Large intestine (tissue), 3 donors: ENCODE measurements around the gene NCOA7. TPM values are rescaled to one million over a fixed set of nuclear protein-coding genes. Genes with fewer than 3 reads are reported as not detected.

Experiments
- DNase-seq, 2 donors: peaks; one replicate each; pipeline versions ENCODE4 v3.0.0 to v3.0.0-alpha.2; 2013
- H3K27ac ChIP-seq: one replicate; pipeline ENCODE4 v1.5.1; 2013; ENCODE audit warnings: low read length
- H3K27me3 ChIP-seq: 2 replicates; pipeline ENCODE4 v1.6.1; 2013; ENCODE audit warnings: low read length; ENCODE audit not compliant: control insufficient read depth, insufficient read depth
- H3K36me3 ChIP-seq: 2 replicates; pipeline ENCODE4 v1.6.1; 2013; ENCODE audit warnings: low read length; ENCODE audit not compliant: control insufficient read depth, insufficient read depth
- H3K4me1 ChIP-seq: one replicate; pipeline ENCODE4 v1.6.1; 2013; ENCODE audit warnings: low read length; ENCODE audit not compliant: control insufficient read depth, insufficient read depth
- H3K4me3 ChIP-seq: one replicate; pipeline ENCODE4 v1.5.1; 2013; ENCODE audit warnings: low read length
- H3K9me3 ChIP-seq: one replicate; pipeline ENCODE4 v1.6.1; 2013; ENCODE audit warnings: mild to moderate bottlenecking, low read depth, low read length, moderate library complexity; ENCODE audit not compliant: control insufficient read depth
- WGBS: methylation state at CpG from one replicate; pipeline ENCODE4 v1.1.5; 2013; ENCODE audit warnings: low lambda C conversion rate; ENCODE audit not compliant: insufficient coverage; 5-methylcytosine and 5-hydroxymethylcytosine counted together
- polyA plus RNA-seq: library from polyadenylated mRNA; unstranded; fragments of 120-200 nt; gene quantifications from one replicate; pipeline ENCODE4 v1.2.1, GENCODE V29; 2013

The NCOA7 gene
- polyA plus RNA-seq, 1 donor, result 78.7 TPM

DNA sequence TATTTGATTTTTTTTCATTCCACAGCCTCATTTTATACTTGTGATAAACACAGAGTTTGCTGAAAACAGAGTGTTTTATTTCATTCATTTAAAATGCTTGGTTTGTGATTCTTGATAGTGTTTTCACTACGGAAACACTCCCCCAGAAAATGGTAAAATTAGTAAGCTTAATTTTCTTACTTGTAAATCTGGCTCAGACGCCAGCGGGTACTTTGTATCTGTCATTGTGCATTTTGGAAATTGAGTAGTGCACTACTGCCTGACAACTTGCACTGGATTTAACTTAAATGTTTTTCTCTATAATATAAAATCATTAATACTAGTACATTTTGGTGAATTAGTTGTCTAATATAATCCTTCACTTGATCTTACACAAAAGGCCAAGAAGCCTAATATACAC is 128.9 kb downstream of the NCOA7 start:
- H3K36me3 ChIP-seq, result peaks cover 50% of the 10 kb centered on the region
- no CpG with 5 or more reads among the region's 3 CpGs for WGBS
- peak overlapping the region; percentile 90 for H3K27ac ChIP-seq
- no peak for DNase-seq
- peaks cover 20% of the 10 kb centered on the region for H3K4me1 ChIP-seq
- peak overlapping the region; percentile 31 for H3K4me3 ChIP-seq
- H3K27me3 ChIP-seq, result no peaks in the 10 kb centered on the region
- H3K9me3 ChIP-seq, result no peaks in the 10 kb centered on the region

DNA sequence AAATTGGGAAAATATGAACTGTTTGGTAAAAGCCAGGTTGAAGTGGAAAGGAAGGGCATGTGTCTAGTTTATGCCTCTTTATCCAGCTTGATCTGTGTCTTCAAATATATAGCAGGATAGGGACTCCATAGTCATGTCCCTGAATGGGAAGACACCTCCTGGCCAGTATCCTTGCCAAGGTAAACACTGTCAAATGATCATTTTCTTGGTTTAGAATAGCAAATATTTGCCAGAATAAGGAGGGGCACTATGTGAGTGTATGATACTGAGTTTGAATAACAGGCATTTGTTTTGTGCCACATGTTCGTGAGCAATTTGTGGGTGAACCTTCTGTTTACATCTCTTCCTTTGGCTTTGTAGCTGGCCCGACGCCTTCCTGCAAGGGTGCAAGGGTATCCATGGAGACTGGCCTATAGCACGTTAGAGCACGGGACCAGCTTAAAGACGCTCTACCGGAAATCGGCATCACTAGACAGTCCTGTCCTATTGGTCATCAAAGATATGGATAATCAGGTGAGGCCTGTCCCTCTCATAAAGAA is 131.6 kb downstream of the NCOA7 start:
- Histone ChIP-seq H3K9me3 (no peaks in the 10 kb centered on the region), H3K4me1 (peaks cover 20% of the 10 kb centered on the region), H3K36me3 (peaks cover 49% of the 10 kb centered on the region), H3K4me3 (no peak overlapping the region), H3K27ac (no peak overlapping the region), H3K27me3 (no peaks in the 10 kb centered on the region)
- WGBS, result no CpG with 5 or more reads among the region's 8 CpGs
- no peak for DNase-seq

DNA sequence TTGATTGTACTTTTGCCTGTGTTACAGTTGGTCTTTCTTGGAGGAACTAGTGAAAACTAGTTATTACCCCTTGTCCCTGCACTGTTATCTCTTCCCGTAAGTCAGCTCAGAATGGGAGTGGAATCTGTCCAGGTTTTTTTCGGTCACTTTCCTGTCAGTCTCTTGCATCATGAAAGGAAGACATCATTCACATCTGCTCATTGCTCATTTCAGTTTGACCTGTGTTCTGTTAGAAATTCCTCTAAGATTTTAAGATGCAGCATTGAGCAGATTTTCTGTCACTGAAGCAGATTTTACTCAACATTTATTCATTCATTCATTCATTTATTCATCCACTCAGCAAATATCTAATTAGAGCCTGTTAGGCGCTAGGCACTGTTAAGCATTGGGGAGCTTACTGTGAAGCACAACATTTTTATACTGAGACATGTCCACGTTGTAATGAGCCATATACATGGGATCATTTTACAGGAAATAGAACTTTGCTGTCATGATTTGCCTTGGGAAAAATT is 132.7 kb downstream of the NCOA7 start:
- Histone ChIP-seq H3K27me3 (no peaks in the 10 kb centered on the region), H3K27ac (no peak overlapping the region), H3K4me3 (no peak overlapping the region), H3K36me3 (peaks cover 58% of the 10 kb centered on the region), H3K9me3 (no peaks in the 10 kb centered on the region), H3K4me1 (peaks cover 13% of the 10 kb centered on the region)
- 80% methylated on average over 1 of the region's 4 CpGs for WGBS
- no peak for DNase-seq

DNA sequence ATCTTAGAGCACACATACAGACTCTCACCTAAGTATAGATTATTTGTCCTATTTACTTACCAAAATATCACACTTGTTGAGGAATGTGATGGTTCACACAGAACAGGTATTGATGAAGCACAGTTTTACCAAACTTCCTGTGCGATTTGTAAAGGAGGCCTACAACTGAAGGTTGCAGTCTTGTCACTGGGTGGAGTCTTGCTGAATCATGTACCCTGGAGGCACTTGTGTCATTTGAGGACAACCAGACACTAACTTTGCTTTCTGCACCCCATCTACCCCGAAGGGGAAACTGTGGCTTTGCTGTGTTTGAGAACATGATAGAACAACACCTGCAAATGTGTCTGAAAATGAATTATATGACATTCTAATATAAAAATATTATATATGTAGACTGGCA is 133.4 kb downstream of the NCOA7 start:
- Histone ChIP-seq H3K9me3 (no peaks in the 10 kb centered on the region), H3K4me3 (no peak overlapping the region), H3K27me3 (no peaks in the 10 kb centered on the region), H3K36me3 (peaks cover 62% of the 10 kb centered on the region), H3K27ac (no peak overlapping the region), H3K4me1 (peaks cover 9% of the 10 kb centered on the region)
- DNase-seq, result no peak
- no CpG with 5 or more reads among the region's 2 CpGs for WGBS

DNA sequence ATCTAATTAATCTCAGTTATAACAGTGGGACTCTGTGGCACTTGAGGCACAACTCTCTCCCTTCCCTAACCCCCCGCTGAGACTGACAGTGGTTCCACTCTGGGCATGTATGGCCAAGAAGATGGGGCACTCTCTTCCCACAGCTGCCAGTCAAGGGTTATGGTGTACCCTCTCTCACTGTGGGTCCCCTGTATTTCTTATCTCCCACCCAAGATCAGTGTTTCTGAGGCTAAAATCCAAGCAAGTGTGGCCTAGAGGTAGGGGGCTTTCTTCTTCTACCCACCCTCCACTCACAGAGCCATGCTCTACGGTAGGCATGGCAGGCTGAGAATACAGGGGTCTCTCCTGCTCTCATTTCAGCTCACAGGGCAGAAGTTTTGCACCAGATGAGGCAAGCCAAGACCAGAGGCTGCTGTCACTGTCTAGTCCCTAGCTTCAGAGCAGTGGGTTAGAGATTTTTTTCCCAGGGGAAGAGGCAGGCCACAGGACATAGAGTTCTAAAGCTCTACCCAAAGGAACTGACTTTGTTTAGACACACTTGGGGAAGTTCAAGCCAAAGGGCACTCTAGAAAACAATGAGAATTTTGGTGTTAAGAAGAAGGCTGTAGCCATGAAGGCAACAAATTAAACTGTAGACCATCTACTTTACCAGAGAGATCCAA is 134.1 kb downstream of the NCOA7 start:
- peaks cover 62% of the 10 kb centered on the region for H3K36me3 ChIP-seq
- no peak for DNase-seq
- H3K27ac ChIP-seq, result no peak overlapping the region
- H3K4me3 ChIP-seq, result no peak overlapping the region
- WGBS, result no CpG with 5 or more reads among the region's 2 CpGs
- H3K9me3 ChIP-seq, result no peaks in the 10 kb centered on the region
- no peaks in the 10 kb centered on the region for H3K27me3 ChIP-seq
- H3K4me1 ChIP-seq, result peaks cover 9% of the 10 kb centered on the region

DNA sequence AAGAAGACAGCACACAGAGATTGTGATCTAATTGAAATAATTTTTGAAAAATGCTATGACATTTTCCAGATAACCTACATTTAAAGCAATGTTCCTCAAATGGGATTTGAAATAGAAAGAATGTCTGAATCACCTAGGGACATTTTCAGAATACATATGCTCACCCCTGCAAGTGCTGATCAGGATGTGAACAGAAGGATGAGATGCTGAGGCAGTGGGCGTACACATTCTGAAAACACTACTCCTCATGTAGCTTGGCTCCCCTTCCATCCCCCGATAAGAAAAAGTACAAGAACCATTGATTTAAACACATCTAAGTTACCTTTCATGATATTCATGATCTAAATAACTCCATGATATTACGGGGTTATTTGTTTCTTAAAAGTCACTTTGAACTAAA is 136.0 kb downstream of the NCOA7 start:
- no peaks in the 10 kb centered on the region for H3K27me3 ChIP-seq
- no peaks in the 10 kb centered on the region for H3K9me3 ChIP-seq
- DNase-seq, result no peak
- no peak overlapping the region for H3K4me3 ChIP-seq
- H3K4me1 ChIP-seq, result peaks cover 5% of the 10 kb centered on the region
- H3K27ac ChIP-seq, result no peak overlapping the region
- H3K36me3 ChIP-seq, result peaks cover 61% of the 10 kb centered on the region
- 100% methylated on average over 1 of the region's 3 CpGs for WGBS

DNA sequence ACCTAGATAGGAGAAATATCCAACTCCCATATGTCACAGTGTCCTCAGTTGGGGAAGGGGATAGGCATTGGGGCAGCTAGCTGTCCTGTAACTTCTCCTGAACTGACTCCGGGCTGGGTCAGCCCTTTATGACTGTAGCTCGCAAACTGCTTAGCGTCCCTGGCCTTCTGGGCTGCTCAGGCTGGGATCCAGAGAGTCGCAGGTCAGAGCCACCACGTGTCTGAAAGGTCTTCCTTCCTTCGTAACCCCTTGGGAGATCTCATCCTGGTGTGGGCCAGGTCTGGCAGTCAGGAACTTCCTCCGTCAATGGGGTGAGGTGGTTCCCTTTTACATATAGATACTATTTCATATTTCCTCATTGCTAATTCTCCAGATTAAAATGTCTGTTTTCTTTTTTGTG is 137.0 kb downstream of the NCOA7 start:
- no peaks in the 10 kb centered on the region for H3K27me3 ChIP-seq
- H3K36me3 ChIP-seq, result peaks cover 51% of the 10 kb centered on the region
- H3K4me3 ChIP-seq, result no peak overlapping the region
- no CpG with 5 or more reads among the region's 7 CpGs for WGBS
- DNase-seq, result no peak
- H3K27ac ChIP-seq, result no peak overlapping the region
- no peaks in the 10 kb centered on the region for H3K4me1 ChIP-seq
- H3K9me3 ChIP-seq, result no peaks in the 10 kb centered on the region

DNA sequence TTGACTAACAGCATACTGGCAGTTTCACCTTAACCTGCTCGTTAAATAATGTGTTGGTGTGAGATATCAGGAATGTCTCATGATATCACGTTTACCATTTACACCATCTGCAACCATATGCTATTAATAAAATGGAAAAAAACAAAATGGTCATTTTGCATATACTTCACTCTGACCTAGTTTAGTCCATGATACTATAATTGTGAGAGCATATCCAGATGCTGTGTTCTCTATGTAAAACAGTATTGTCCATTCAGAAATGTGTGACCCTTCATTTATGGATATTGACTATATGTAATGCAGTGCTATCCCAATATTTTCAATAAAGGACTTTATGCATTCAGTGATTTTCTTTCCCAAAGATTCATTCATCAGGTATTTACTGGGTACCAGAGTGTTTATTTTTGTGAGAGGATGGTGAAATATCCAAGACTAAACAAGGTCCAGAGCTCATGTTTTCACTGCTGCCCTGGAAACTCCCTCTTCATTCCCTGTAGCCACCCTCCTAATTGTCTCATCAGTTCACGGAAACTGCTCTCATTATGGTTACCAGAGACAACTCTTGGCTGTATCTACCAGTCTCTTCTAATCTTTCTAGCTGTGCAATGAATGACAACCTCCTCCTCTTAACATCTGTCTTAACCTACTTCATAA is 140.1 kb downstream of the NCOA7 start:
- H3K4me3 ChIP-seq, result no peak overlapping the region
- no peaks in the 10 kb centered on the region for H3K9me3 ChIP-seq
- H3K27ac ChIP-seq, result no peak overlapping the region
- H3K36me3 ChIP-seq, result peaks cover 26% of the 10 kb centered on the region
- no peaks in the 10 kb centered on the region for H3K4me1 ChIP-seq
- no peak for DNase-seq
- WGBS, result 100% methylated on average over 1 of the region's 3 CpGs
- H3K27me3 ChIP-seq, result no peaks in the 10 kb centered on the region

DNA sequence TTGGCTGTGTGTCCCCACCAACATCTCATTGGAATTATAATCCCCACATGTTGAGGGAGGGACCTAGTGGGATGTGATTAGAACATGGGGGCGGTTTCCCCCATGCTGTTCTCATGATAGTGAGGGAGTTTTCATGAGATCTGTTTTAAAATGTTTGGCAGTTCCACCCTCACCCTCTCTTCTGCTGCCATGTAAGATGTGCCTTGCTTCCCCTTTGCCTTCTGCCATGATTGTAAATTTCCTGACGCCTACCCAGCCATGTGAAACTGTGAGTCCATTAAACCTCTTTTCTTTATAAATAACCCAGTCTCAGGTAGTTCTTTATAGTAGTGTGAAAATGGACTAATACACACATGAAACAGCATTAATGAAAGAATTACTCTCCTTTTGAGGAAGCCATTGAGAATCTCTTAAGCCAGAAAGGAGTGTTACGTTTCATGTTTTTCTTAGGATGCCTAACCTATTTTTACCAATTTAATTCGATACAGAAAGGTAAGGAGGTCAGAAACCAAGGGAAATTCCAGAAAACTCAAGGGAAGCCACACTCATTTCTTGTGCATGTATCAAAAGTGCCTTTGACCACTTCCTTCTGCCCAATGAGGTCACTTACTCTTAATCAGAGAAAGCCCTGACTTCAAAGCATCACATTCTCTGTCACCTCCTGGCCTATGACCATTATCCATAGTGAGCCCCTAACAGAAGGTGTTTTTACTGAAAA is 141.1 kb downstream of the NCOA7 start:
- H3K9me3 ChIP-seq, result no peaks in the 10 kb centered on the region
- no peak for DNase-seq
- no peak overlapping the region for H3K4me3 ChIP-seq
- no peak overlapping the region for H3K27ac ChIP-seq
- H3K27me3 ChIP-seq, result no peaks in the 10 kb centered on the region
- peaks cover 24% of the 10 kb centered on the region for H3K36me3 ChIP-seq
- WGBS, result 82% methylated on average over 2 of the region's 4 CpGs
- no peaks in the 10 kb centered on the region for H3K4me1 ChIP-seq

DNA sequence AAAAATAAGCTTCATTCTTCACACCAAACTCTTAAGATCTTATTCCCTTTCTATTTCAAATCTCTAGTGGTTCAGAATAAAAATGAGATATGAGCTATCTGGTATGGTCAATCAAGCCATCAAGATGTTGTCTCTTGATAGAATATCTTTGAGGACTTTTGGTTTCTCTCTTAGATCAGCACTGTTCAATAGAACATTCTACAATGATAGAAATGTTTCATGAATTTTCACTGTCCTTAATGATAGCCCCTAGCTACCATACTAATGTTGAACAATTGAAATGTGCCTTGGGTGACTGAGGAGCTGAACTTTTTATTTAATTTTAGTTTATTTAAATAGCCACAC is 141.7 kb downstream of the NCOA7 start:
- no peaks in the 10 kb centered on the region for H3K27me3 ChIP-seq
- H3K36me3 ChIP-seq, result peaks cover 21% of the 10 kb centered on the region
- no peaks in the 10 kb centered on the region for H3K4me1 ChIP-seq
- no peak overlapping the region for H3K4me3 ChIP-seq
- H3K9me3 ChIP-seq, result no peaks in the 10 kb centered on the region
- no peak for DNase-seq
- no peak overlapping the region for H3K27ac ChIP-seq
